HG03520 (cell line): Measurements from ENCODE around the gene MYO7A.

Source experiments
- ATAC-seq: cut with Tn5 transposase; IDR thresholded peaks from one replicate; pipeline ENCODE4 v1.9.1; 2021; ENCODE audit warnings: mild to moderate bottlenecking, moderate library complexity; ENCODE audit not compliant: unreplicated experiment

MYO7A gene

DNA sequence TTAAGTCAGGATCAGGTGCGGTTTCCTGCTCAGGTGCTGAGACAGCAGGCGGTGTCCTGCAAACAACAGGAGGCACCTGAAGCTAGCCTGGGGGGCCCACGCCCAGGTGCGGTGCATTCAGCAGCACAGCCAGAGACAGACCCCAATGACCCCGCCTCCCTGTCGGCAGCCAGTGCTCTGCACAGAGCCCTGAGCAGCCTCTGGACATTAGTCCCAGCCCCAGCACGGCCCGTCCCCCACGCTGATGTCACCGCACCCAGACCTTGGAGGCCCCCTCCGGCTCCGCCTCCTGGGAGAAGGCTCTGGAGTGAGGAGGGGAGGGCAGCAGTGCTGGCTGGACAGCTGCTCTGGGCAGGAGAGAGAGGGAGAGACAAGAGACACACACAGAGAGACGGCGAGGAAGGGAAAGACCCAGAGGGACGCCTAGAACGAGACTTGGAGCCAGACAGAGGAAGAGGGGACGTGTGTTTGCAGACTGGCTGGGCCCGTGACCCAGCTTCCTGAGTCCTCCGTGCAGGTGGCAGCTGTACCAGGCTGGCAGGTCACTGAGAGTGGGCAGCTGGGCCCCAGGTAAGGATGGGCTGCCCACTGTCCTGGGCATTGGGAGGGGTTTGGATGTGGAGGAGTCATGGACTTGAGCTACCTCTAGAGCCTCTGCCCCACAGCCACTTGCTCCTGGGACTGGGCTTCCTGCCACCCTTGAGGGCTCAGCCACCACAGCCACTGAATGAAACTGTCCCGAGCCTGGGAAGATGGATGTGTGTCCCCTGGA lies at the start of gene MYO7A:
TSS of gene MYO7A (plus strand) at position 327 of the 772 bp plus-strand sequence. CDS start 2,389 bp downstream, outside the sequence.
- ATAC-seq, result no peak

DNA sequence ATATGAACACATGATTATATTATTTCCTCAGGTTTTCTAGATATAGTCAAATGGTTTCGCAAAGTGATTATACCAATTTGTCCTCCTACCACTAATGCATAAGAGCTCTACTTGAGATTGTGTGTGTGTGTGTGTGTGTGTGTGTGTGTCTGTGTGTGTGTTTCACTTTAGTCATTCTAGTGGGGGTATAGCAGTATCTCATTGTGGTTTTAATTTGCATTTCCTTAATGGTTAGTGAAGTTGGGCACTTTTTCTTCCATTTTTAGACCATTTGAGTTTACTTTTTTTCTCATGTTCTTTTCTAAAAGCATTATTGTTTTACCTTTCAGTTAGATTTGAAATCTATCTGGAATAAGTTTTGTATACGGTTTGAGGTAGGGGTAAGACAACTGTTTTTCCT lies 48.4 kb upstream of the MYO7A start:
- ATAC-seq, result no peak

DNA sequence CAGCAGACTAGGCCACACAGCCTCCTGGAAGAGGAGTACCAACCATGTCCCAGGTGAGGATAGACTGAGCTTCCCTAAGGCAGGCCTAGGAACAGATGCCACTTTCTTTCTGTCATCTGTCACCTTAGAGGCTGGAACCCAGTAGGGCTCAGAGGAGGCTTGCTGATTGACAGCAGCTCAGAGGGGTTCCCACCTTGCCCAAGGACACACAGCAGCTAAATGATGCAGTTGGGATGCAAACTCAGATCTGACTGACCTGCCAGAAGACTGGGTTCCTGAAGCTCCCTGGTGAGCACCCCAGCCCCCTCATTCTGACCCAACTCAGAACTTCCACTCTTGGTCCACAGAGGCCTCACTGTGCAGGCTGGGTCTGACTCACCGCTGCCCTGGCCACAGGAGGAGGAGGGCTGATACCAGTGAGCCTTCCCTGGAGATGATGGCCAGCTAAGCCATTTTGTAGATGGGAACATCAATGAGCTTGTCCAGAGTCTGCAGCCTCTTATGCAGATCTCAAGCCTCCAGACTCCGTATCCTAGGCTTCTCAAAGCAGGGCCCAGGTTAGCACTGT lies 47.3 kb upstream of the MYO7A start:
- no peak for ATAC-seq

DNA sequence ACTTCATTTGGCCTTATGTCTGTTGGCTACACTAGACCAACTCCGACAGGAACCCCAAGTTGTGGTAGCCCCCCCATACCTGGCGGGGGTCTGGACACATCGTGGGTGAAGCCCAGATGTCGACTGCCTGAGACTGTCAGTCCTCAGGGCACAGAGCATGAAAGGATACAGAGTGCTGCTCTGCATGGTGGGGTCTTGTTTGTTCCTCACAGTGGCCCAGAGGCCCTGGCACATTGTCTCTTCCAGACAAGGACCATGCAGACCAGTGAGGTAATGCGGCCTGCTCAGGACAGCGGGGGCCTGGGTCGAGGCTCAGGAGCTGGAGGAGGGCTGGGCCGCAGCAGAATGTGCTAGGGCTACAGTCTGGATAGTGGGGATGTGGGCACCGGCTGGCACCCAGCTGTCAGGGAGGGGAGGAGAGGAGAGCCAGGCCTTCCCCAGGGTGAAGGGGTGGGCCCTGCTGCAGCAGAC lies 46.6 kb upstream of the MYO7A start:
- ATAC-seq, result no peak

DNA sequence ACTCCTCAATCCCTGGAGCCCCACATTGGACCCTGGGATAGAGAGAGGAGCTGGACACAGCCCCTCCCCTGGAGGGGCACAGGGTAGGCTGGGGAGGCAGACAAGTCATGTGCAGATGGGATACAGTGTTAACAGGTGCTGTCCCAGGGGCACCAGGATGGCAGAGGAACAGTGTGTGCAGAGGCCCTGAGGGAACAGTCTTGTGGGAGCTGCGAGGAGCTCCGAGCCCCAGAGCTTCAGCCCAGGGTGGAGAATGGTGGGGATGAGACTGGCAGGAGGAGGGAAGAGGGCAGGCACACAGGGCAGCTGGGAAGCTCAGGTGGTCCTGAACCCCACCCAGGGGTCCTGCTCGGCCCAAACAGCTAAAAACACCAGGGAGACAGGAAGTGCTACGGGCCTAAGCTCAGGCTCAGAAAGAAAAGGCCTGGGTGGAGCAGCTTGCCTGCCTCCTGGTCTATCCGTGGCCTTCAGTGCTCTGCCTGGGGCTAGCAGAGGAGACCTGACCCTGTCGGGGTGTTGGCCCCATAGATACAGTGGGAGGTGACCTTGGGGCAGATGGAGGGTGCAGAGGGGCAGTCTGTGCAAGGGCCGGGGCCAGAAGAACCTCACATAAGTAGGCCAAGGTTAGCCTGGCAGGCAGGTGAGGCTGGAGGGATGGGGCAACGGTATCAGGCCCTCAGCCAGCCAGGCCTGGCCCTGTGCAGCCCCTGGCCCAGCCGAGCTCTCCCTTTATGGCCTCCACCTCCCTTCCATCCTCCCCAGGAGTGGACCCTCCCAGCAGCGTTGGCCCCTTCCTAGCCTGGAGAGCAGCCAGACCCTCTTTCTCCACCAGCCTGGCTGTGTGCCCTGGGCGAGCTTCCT lies 45.8 kb upstream of the MYO7A start:
- ATAC-seq, result no peak

DNA sequence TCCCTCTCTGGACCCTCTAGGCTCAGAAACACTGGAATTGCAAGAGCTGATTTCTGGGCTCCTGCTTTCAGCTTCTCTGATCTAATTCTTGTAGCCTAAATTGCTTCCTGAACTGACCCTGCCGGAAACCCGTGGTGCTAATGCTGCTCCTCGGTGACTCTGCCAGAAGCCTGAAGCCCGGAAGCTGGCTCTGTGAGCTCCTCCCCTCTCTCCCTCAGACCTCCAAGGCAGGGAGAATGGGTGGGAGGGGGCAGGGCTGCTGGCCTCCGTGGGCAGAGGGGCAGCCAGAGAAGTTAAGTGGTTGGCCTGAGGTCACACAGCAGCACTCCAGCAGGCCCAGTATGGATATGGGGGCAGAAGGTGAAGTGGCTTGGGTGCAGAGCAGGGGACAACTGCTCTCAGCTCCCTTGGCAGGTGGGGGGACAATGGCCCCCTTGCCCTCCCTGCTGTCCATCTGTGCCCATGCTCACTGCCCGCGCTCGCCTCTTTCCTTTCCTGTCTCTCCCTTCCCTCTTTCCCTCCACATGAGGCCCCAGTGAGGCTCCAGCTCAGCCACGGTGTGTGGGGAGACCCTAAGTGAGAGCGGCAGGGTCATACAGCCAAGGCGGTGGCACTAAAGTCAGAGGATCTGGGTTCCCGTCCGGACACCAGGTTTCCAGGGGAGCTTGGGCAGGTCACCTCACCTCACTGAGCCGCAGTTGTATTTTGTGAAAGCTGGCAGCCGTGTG lies 45.0 kb upstream of the MYO7A start:
- ATAC-seq, result no peak

DNA sequence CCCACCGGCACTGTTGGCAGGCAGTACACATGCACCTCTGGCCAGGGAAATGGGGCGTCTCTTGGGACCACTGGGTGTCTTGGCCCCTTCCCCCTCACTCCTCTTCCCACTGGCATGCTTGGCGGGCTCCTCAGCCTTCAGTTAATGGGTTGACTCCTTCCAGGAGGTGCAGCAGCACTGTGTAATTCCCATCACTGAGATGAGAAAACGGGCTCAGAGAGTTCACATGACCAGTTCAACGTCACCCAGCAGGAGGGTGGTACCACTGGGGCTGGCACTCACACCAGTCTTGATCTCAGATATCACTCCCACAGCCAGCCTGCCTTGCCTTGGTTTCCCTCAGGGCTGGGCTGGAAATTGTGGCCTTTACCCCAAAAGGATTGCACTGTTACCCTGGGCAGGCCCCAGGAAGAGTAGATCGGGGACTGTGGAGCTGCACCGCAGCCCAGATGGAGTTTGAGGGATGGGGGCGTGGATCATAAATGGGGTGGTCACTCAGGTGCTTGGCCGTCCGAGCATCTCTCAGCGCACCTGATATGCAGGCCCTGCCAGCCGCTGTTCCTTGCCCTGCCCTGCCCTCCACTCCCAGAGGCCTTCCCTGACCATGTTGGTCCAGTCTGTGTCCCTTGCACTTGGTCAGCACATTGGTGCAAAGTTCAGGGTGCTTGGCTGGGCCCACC lies 44.3 kb upstream of the MYO7A start:
- ATAC-seq, result no peak

DNA sequence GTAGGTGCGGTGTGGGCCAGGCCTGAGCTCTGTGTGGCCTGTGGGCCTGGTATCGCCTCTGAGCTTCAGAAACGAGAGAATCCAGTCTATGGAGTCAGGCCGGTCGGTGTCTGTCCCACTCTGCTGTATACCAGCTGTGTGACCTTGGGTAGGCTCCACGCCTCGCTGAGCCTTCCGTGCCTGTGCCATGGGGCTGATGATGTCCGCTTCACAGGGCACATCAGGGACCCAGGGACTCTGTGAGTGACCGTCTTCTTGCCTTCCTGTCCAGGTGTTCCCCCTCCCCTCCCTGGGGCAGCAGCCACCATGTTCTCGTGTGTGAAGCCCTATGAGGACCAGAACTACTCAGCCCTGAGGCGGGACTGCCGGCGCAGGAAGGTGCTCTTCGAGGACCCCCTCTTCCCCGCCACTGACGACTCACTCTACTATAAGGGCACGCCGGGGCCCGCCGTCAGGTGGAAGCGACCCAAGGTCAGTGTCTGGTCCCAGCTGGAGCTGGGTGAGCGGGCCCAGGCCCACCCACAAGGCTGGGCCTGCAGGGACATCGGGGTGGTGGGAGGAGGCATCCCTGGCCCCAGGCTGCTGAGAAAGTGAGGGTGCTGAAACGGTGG lies 43.4 kb upstream of the MYO7A start:
- ATAC-seq, result no peak

DNA sequence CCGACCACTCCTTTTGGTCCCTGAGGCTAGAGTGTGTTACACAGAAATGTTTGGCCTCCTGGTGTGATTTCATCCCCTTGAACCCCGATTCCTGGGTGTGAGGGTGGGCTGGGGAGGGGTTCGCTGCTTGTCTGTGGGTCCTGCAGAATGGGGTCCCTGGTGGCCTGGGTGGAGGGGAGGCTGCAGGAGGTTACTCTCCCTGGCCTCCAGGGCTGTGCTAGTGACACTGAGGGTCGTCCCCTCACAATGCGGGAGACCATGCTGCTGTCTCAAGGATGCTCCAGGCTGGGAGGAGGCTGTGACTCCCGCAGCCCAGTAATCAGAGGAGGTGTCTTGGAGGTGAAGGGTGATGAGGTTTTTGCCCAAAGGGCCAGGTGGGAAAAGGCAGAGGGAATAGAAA lies 42.4 kb upstream of the MYO7A start:
- no peak for ATAC-seq

DNA sequence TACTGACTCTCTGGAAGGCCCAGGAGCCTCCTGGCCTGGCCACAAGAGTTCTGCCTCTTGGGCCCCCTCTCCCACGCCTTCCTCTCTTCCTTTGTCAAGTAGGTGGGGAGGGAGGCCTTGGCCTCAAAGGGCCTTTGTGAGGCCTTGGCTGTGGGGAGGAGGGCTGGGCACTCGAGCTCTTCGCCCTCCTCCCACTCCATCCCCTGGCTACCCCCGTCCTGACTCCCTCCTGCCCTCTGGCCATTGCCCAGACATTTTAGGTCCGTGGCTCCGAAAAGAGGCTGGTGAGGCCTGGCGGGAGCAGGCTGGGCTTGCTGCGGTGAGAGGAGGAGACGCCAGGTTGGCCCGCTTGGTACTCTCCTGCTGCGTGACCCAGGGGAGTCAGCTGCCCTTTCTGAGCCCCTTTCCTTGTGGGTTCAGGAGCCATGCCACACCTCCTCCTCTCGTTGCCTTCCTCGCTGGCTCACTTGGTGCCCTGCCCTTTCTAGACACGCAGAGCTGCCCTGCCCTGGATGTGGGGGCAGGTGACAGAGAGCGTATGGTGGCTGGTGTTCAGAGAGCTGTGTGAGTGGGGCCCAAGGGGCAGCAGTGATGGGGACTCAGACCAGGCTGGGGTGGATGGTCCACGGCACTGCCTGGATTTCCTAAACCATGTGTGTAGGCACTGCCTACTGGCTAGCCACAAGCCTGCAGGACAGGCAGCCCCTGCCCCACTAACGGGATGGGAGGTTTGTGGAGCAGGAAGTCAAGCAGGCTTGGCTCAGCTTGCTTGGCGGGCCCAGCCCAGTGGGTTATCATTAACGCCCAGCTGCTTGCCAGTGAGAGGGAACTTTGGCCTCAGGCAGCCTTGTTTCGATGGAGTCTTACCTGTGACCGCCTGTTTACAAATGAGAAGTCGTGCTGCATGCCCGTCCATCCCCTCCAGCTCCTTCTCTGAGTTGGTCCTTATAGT lies 41.2 kb upstream of the MYO7A start:
- no peak for ATAC-seq

DNA sequence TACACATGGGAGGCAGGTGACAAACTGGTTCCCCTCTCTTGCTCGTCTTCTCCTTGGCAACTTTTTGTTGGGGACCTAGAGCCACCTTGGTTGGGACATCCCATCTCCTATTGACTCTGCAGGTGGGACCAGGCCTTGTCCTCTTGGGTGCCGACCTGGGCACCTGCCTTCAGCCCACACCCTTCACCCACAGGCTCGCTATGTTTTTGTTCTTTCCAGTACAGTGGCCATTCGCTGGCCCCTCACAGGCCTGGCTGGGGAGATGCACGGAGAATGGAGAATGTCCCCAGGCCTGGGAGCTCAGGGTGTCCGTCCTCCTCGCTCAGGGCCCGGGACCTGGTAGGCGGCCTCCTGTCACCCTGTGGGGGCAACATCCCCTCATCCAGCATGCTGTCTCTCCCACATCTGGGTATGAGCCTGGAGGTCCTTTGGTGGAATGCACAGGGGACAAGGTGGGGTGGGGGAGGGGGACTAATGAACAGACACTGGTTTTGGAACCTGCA lies 40.3 kb upstream of the MYO7A start:
- ATAC-seq, result no peak

DNA sequence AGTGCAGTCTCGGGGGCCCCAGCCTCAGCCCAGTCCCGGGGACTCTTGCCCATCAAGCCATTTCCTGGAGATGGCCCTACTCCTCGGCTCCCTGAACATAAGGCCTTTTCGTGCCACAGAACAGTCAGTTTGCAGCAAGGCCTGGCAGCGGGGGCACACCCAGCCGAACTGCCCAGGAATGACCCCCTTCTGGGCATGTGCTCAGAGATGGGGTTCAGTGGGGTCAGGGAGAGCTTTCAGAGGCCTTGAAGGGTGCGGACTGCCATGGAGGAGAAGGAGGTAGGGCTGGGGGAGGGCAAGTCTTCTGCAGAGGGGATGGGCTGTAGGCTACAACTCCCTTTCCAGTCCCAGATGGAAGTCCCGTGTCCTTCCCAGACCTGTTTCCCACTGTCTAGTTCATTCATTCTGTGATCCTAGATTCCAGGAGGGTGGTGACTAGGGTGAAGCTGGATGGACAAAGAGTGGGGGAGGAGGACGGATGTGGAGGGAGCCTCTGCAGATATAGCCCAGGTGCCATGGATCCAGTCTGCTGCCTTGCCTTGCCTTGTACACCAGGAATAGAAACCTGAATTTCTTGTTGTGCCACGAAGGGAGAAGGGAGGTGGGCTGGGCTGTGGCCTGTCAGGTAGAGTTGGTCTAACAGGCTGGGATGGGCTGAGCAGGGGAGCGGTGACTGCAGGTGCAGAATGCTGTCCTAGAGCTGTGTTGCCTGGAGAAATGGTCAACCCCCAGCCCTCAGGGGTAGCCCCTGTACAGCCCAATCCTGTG lies 39.6 kb upstream of the MYO7A start:
- no peak for ATAC-seq

DNA sequence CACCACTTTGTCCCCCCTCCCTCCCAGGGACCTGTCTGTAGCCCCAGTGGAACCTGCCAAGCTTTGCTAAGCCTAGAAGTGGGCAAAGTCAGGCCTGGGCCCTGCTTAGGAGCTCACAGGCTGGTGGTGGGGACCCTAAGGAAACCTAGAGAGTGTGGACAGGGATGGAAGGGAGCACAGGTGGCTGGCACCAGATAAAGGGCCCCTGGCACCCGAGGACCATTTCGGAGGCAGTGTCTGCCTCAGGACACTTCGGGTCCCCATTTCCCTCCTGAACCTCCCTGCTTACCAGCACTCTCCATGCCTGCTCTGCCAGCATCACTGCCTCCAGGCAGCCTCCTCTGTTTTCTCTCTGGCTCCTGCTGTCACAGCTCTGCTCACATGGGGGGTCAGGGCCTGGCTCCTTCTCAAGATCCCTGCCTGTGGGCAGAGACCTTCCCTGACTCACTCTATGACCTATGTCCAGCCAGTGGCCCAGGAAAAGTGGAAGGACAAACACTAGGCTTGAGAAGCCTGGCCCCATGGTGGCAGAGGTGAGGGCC lies 39.0 kb upstream of the MYO7A start:
- ATAC-seq, result no peak

DNA sequence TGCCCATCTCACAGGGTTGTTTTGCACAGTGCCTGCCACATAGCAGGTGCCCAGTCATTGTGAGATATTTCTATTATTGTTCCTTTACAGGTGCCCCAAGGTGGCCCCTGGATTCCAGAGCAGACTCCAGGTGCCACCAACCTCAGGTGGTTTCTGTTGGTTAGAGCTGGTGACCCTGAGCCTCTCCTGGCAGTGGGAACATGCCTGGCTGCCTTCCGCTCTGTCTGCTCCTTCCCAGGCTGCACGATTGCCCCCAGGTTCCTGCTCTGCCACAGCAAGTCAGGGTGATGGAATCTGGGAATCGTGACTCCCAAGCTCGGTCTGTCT lies 38.0 kb upstream of the MYO7A start:
- ATAC-seq, result no peak

DNA sequence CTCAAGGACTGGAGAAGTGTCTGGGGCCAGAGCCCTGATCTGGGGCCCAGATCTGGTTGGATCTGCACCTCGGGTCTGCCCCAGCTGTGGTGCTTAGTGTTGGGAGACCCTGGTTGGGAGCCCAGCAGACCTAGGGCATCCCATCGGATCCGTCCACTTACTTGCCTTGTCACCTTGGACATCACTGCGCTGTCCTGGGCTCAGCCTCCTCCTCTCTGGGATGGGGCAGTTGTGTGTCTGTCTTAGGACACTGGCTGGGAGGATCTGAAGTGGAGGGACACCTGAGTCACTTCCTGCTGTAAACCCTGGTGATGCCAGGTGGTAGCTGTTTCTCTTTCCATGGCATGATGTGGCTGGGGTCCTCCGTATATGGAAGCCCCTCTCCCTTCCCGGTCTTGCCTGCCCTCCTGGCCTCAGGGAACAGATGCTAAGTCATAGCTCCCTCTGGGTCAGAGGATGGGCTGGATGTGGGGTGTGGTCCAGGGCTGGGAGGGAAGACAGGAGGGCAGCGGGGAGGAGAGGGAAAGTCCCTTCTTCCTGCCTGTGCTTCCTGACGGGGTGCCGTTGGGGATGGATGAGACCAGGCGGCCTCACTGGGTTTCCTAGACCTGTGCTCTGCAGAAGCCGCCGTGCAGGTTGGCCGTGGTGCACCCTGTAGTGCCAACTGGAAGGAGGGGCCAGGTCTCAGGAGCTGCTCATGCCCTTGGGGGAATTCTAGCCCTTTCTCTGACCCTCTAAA lies 37.5 kb upstream of the MYO7A start:
- ATAC-seq, result no peak

DNA sequence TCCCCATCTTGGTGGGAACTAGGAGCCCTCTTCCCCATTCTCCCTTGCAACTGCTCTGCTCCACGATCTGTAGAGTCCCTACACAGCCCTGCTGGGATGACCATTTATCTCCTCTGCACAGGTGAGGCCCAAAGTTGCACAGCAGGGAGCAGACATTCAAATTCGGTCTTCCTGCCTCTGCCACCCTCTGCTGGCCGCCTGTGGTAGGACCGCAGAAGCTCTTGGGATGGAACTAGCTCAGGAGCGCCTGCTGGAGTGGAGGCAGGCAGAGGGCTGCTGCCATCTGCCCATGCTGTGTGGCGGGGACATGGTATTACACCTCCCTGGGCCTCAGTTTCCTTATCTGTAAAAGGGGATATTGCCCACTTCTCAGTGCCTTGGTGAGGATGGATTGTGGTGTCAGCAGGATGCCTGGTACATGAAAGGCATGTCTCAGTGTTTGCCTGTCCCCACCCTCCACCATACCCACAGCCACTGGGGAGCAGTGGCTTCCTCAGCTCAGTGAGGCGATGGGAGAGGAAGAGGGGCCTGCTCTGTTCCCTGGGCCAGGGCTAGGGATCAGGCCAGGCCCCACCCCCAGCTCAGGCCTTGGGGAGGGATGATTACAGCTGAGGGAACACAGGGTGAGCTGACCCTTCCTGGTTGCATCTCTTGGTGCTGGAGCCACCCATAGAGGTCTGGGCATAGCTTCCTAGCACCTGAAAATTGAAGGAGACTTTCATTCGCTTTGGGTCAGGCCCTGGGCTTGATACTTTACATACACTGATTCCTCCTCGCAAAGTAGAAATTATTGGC lies 36.7 kb upstream of the MYO7A start:
- no peak for ATAC-seq
